Esophagus mucosa (tissue), 1 donor: ENCODE measurements around the gene SIPA1L2. TPM values are rescaled to one million over a fixed set of nuclear protein-coding genes. Genes with fewer than 3 reads are reported as not detected.

Experiments used
- ATAC-seq: fragments of 200-7000 bp; cut with Tn5 transposase; one replicate; pipeline ENCODE4 v1.9.1; 2020
- total RNA-seq: library from RNA; stranded (reverse); gene quantifications from one replicate; pipeline ENCODE4 v1.2.4, GENCODE V29; 2023
- donor health status: DM: yes; HTN: yes; CAD: no.

SIPA1L2 gene
- total RNA-seq, 1 donor from 2014 or later = 36.9 TPM

DNA sequence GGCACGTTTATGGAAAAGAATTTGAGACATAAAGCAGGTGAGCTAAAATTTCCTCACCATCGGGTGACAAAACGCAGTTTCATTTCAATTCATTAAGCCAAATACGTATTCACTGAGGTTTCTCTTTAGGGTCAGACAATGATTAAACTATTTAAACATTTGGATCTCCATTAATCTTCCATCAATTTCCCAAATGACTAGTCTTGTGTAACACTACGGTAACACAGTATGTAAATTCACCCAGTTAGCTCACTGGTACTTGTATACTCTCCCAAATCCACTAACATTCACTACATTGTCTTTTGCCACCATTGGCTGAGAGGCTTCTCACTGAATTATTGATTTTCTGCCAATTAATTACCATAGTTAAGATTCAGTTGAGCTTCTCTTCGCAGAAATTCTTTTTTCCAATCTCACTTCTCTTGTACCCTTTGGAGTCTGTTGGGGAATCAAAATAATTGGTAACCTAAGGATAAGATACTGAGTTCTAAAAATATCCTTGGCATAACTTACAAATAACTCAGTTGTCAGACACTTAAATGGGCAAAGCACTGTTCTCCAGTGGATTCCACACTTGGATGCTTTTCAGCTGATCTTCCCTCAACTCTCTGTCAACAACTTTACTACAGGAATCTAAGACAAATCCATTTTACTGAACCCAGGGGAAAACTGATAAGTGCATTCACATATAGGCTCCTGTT lies 40.7 kb downstream of the SIPA1L2 start:
- no peak for ATAC-seq

DNA sequence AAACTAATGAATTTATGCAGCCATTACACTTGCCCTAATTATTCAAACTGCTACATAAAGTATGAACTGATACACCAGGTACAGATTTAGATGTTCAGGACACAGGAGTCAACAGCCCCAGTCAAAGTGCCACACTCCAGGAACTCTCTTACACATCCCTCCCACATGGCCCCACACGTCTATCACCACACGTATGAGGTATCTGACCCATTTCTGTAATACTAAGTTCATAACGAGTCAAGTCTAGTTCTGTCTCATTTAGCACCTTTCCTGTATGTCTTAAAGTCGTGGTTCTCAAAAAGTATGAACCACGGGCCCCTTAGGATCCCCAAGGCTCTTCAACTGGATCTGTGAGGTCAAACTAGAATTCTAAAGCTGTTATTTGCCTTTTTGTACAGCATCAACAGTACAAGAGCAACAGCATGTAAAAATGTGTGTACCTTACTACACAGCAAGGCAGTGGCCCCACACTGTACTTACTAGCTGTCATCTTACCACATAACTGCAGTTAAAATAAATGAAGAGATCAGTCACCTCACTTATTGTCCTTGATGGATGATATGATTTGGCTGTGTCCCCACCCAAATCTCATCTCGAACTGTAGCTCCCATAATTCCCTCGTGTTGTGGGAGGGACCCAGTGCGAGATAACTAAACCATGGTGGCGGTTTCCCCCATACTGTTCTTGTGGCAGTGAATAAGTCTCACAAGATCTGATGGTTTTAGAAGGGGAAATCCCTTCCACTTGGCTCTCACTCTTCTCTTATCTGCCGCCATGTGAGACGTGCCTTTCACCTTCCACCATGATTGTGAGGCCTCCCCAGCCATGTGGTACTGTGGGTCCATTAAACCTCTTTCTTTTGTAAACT lies 42.6 kb downstream of the SIPA1L2 start:
- ATAC-seq = no peak

DNA sequence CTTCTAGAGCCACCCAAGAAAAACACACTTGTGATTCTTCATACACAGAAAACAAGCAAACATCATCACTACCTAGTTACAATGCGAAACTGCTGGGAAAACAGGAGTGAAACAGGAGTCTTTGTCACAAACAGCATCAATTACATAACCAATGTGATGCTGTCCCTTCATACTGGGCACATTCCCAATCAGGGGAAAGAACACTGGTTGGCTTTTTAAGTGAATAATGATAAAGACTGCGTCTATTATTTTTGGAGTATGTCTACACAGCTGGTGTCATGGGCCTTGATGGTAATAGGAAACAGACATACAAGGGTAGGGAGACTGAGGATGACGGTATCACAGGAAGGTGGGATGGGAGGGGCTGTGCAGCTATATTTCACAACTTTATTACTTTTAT lies 43.3 kb downstream of the SIPA1L2 start:
- no peak for ATAC-seq

DNA sequence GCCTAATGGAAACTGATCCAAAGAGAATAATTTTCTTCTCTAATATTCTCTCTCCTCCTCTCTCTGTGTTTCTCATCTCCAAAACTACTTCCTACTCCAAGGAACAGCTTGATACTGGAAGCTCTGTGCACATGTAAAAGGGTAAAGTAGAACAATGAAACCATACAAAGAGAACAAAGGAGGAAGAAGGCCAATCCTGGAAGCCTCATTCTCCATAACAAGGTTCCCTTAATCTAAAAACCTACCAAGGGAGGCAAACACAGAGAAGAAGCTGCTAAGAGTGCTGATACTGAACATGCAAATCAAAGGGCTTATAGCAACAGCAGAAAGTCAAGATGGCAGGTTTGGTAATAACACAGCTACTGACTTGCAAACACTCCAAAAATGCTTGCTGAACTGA lies 44.4 kb downstream of the SIPA1L2 start:
- ATAC-seq = no peak

DNA sequence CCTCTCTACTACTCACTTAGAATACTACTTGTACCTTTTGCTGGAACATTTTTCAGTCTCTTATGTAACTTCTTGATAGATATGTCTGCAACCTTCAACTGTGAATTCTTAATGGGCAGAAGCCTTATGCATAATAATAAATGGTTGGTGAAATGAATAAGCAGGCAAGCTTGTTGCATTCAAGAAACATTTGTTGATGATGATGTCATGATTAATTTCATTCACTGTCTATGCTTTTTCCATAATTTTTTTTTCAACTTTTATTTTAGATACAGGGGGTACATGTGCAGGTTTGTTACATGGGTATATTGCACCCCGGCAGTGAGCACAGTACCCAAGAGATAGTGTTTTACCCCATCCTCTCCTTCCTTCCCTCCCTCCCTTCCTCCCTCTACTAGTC lies 48.0 kb downstream of the SIPA1L2 start:
- no peak for ATAC-seq

Other genes starting within 250 kb of the SIPA1L2 start
- 0.72 TPM for gene MAP10, start 175.3 kb upstream of the SIPA1L2 start, total RNA-seq